Choroid plexus epithelial cell (primary cell): ENCODE results near the gene GNAQ.

Source experiments
- DNase-seq: peaks from one replicate; pipeline ENCODE4 v3.0.0-alpha.2; 2010; ENCODE audit warnings: low read depth
- H3K4me3 ChIP-seq: 2 replicates; pipeline ENCODE4 v1.5.1; 2011; ENCODE audit warnings: low read depth, mild to moderate bottlenecking, control low read depth, low read length, moderate library complexity
- TF ChIP-seq, protein P1 (sequence below): conservative IDR thresholded peaks from 2 replicates; pipeline ENCODE4 v1.5.1; 2011; ENCODE audit warnings: low read depth, mild to moderate bottlenecking, control low read depth, inconsistent platforms, low read length, moderate library complexity

Gene GNAQ

DNA sequence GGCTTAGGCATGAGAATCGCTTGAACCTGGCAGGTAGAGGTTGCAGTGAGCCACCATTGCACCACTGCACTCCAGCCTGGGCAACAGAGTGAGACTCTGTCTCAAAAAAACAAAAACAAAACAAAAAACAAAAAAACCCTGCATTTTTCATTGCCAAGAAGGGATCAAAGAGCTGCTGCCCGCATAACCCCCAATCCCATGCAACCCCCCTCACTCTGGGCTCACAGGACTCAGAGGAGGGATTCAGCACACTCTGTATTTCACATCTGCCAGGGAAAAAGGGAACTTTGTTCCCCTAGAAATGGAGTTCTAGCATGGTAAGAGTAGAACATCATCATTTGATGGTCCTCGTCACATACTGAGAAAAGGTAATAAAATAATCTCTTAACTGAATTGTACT is 229.5 kb downstream of the GNAQ start:
- TF ChIP-seq, protein P1, sequence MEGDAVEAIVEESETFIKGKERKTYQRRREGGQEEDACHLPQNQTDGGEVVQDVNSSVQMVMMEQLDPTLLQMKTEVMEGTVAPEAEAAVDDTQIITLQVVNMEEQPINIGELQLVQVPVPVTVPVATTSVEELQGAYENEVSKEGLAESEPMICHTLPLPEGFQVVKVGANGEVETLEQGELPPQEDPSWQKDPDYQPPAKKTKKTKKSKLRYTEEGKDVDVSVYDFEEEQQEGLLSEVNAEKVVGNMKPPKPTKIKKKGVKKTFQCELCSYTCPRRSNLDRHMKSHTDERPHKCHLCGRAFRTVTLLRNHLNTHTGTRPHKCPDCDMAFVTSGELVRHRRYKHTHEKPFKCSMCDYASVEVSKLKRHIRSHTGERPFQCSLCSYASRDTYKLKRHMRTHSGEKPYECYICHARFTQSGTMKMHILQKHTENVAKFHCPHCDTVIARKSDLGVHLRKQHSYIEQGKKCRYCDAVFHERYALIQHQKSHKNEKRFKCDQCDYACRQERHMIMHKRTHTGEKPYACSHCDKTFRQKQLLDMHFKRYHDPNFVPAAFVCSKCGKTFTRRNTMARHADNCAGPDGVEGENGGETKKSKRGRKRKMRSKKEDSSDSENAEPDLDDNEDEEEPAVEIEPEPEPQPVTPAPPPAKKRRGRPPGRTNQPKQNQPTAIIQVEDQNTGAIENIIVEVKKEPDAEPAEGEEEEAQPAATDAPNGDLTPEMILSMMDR = no peak
- DNase-seq = no peak
- no peak overlapping the region for H3K4me3 ChIP-seq

DNA sequence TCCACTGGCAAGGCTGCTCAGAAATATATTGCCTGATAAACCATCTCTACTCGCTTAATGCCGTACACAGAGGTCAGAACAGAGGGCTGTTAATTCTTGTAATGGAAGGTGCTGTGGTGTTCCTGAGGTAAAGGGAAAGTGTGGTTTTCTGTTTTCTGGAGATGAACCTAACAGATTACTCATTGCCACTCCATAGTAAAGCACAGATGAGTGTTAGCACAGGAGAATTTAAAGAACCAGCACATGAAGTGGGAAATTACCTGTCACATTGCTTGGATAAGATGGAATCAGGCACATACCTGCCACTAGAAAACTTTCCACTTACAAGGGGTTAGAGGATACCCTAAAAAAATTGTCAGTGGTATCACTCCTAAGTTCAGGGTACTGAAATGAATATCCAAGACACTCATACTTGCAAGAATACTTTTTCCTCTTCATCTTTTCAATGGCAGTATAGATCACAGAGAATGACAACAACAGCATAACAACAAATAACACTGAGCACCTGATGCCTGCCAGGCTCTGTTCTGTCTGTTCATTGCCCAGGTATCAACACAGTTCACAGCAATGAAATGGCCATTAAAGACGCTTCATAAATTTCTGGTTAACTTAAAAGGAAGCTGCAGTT is 230.6 kb downstream of the GNAQ start:
- TF ChIP-seq, protein P1 = no peak
- no peak overlapping the region for H3K4me3 ChIP-seq
- DNase-seq = no peak

DNA sequence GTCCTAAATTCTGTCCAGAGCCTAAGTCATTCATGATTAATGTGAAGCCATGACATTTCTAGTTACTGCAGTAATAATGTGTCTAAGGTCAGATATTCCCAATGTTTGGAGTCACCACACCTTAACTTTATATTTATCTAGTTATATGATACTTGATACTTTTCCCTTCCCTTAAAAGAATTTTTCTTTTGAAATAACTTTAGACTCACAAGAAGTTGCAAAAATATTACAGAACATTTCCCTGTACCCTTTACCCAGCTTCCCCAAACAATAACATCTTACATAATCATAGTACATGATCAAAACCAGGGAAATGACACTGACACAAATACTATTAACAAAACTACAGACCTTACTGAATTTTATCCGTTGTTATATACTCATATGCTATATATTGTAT is 233.5 kb downstream of the GNAQ start:
- H3K4me3 ChIP-seq = no peak overlapping the region
- TF ChIP-seq, protein P1 = no peak
- no peak for DNase-seq

DNA sequence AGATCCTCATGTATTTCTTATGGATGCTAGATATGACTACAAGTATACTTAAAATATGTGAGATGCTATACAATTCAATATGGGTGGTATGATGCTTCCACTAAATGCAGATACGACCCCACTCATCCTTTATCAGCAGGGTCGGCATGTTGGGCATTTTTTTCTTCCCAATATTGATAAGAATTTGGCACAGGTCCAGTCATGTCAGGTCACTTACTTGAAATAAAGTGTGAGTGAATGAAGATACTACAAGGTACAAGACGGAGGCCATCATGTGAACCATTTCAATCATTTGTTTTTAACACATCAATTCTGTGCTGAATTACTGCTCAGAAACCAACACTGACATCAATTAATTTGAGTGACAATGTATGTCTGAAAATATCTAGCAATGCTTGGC is 236.6 kb downstream of the GNAQ start:
- TF ChIP-seq, protein P1 = no peak
- H3K4me3 ChIP-seq = no peak overlapping the region
- DNase-seq = no peak

GRCh38 chr9:77793849-77794248 is 237.8 kb downstream of the GNAQ start:
- H3K4me3 ChIP-seq = no peak overlapping the region
- DNase-seq = no peak
- TF ChIP-seq, protein P1 = peak; percentile 13

DNA sequence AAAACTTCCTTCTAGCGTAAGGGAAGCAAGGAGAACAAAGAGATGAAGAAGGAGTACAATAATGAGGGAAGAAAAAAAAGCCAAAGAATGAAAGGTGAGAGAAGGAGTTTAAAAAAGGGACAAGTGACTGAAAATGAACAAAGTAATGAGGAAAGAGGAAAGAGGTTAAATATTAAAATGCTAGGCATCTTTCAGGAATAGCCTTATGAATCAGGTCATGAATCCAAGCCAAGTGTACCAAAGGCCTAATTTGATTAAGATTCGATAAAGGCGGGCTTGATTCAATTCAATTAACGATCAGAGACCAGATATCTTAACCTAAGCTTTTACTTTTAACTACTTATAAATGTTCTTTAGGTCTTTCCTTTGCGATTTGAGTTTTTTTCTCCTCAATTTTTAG is 241.7 kb downstream of the GNAQ start:
- H3K4me3 ChIP-seq = no peak overlapping the region
- TF ChIP-seq, protein P1 = no peak
- DNase-seq = no peak

GRCh38 chr9:77785341-77785740 is 246.3 kb downstream of the GNAQ start:
- TF ChIP-seq, protein P1 = no peak
- DNase-seq = no peak

More at GRCh38 chr9:77785341-77785740, 246.3 kb downstream of the GNAQ start:
- no peak overlapping the region for H3K4me3 ChIP-seq
